ENCODE data around the gene PELI2.
A peak's percentile ranks its signal among the peaks of the same experiment; 100 is the strongest.

Gene PELI2

GRCh38 chr14:56133547-56133946 lies 15.3 kb downstream of the PELI2 start:
- H2BK15ac ChIP-seq (ENCODE audit: low read depth, poor library complexity, severe bottlenecking): no peak overlapping the region
- H3K79me1 ChIP-seq (replicated peaks; ENCODE audit: low read length, poor library complexity, severe bottlenecking): peaks cover 21% of the 10 kb centered on the region
- H3K18ac ChIP-seq (ENCODE audit: low read depth in 1 of 2, low read length in 2 of 2): no peak overlapping the region
- no peaks in the 10 kb centered on the region for H3K36me3 ChIP-seq (ENCODE audit: control insufficient read depth in 1 of 2, insufficient read depth in 2 of 2, low read depth in 1 of 2, low read length in 2 of 2)
- no peak overlapping the region for H4K91ac ChIP-seq (ENCODE audit: low read length)
- H3K27me3 ChIP-seq (ENCODE audit: control insufficient read depth in 1 of 2, insufficient read depth in 1 of 2, low read length in 2 of 2): no peaks in the 10 kb centered on the region
- no peak overlapping the region for H2BK120ac ChIP-seq (ENCODE audit: low read depth, low read length)
- peaks cover 6% of the 10 kb centered on the region for H3K4me1 ChIP-seq (ENCODE audit: control insufficient read depth, insufficient read depth, low read depth, low read length)
- no peak overlapping the region for H3K4me3 ChIP-seq (ENCODE audit: insufficient read depth in 1 of 2, low read depth in 1 of 2, low read length in 2 of 2)
- WGBS: 57% methylated on average over 4 of the region's 4 CpGs
- H3K27ac ChIP-seq (ENCODE audit: low read length, poor library complexity, severe bottlenecking): no peak overlapping the region
- no peak overlapping the region for H2AK5ac ChIP-seq (ENCODE audit: low read length, severe bottlenecking)
- H3K9me3 ChIP-seq (ENCODE audit: control insufficient read depth, low read length): no peaks in the 10 kb centered on the region
- H2AFZ ChIP-seq (ENCODE audit: low read depth, low read length): no peak overlapping the region
- H3K23ac ChIP-seq (ENCODE audit: low read length in 2 of 2): no peak overlapping the region
- no peak overlapping the region for H2BK5ac ChIP-seq (ENCODE audit: low read depth, low read length, poor library complexity, severe bottlenecking)
- no peak overlapping the region for H3K14ac ChIP-seq (ENCODE audit: low read length in 2 of 2)
- no peak for DNase-seq
- H3K4ac ChIP-seq (ENCODE audit: low read depth in 1 of 2, low read length in 2 of 2): peak overlapping the region in 1 of 2 experiments; percentile 44
- no peak overlapping the region for H4K8ac ChIP-seq (ENCODE audit: low read length)
- H2BK12ac ChIP-seq (ENCODE audit: low read length in 2 of 2): no peak overlapping the region
- H3K4me2 ChIP-seq (ENCODE audit: low read length, poor library complexity, severe bottlenecking): no peak overlapping the region
- H3K9ac ChIP-seq (ENCODE audit: low read length): no peak overlapping the region

- no peak overlapping the region for H3K23ac ChIP-seq (ENCODE audit: low read length in 2 of 2)
- H3K4ac ChIP-seq (ENCODE audit: low read depth in 1 of 2, low read length in 2 of 2): no peak overlapping the region
- no peak overlapping the region for H2AK5ac ChIP-seq (ENCODE audit: low read length, severe bottlenecking)
- H3K18ac ChIP-seq (ENCODE audit: low read depth in 1 of 2, low read length in 2 of 2): no peak overlapping the region
- H3K36me3 ChIP-seq (ENCODE audit: control insufficient read depth in 1 of 2, insufficient read depth in 2 of 2, low read depth in 1 of 2, low read length in 2 of 2): no peaks in the 10 kb centered on the region
- WGBS: 86% methylated on average over 5 of the region's 5 CpGs
- H2BK15ac ChIP-seq (ENCODE audit: low read depth, poor library complexity, severe bottlenecking): no peak overlapping the region
- no peak overlapping the region for H3K4me2 ChIP-seq (ENCODE audit: low read length, poor library complexity, severe bottlenecking)
- H3K14ac ChIP-seq (ENCODE audit: low read length in 2 of 2): no peak overlapping the region
- no peaks in the 10 kb centered on the region for H3K27me3 ChIP-seq (ENCODE audit: control insufficient read depth in 1 of 2, insufficient read depth in 1 of 2, low read length in 2 of 2)
- no peak overlapping the region for H4K8ac ChIP-seq (ENCODE audit: low read length)
- peaks cover 10% of the 10 kb centered on the region for H3K79me1 ChIP-seq (replicated peaks; ENCODE audit: low read length, poor library complexity, severe bottlenecking)
- no peak for DNase-seq
- no peak overlapping the region for H3K27ac ChIP-seq (ENCODE audit: low read length, poor library complexity, severe bottlenecking)
- H3K4me1 ChIP-seq (ENCODE audit: control insufficient read depth, insufficient read depth, low read depth, low read length): peaks cover 6% of the 10 kb centered on the region
- H3K9ac ChIP-seq (ENCODE audit: low read length): peak overlapping the region; percentile 10
- no peak overlapping the region for H2BK12ac ChIP-seq (ENCODE audit: low read length in 2 of 2)
- no peak overlapping the region for H4K91ac ChIP-seq (ENCODE audit: low read length)
- H3K4me3 ChIP-seq (ENCODE audit: insufficient read depth in 1 of 2, low read depth in 1 of 2, low read length in 2 of 2): no peak overlapping the region
- no peaks in the 10 kb centered on the region for H3K9me3 ChIP-seq (ENCODE audit: control insufficient read depth, low read length)
- H2AFZ ChIP-seq (ENCODE audit: low read depth, low read length): no peak overlapping the region
- H2BK5ac ChIP-seq (ENCODE audit: low read depth, low read length, poor library complexity, severe bottlenecking): no peak overlapping the region
- no peak overlapping the region for H2BK120ac ChIP-seq (ENCODE audit: low read depth, low read length)
These were observed 16.8 kb downstream of the PELI2 start for GRCh38 chr14:56135001-56135400.

- H3K79me1 ChIP-seq (replicated peaks; ENCODE audit: low read length, poor library complexity, severe bottlenecking): peaks cover 10% of the 10 kb centered on the region
- H3K9ac ChIP-seq (ENCODE audit: low read length): no peak overlapping the region
- H4K91ac ChIP-seq (ENCODE audit: low read length): no peak overlapping the region
- no peak overlapping the region for H2AFZ ChIP-seq (ENCODE audit: low read depth, low read length)
- H3K23ac ChIP-seq (ENCODE audit: low read length in 2 of 2): no peak overlapping the region
- no peak overlapping the region for H2BK15ac ChIP-seq (ENCODE audit: low read depth, poor library complexity, severe bottlenecking)
- WGBS: no CpG with 5 or more reads among the region's 1 CpG
- peaks cover 6% of the 10 kb centered on the region for H3K4me1 ChIP-seq (ENCODE audit: control insufficient read depth, insufficient read depth, low read depth, low read length)
- no peaks in the 10 kb centered on the region for H3K9me3 ChIP-seq (ENCODE audit: control insufficient read depth, low read length)
- H3K36me3 ChIP-seq (ENCODE audit: control insufficient read depth in 1 of 2, insufficient read depth in 2 of 2, low read depth in 1 of 2, low read length in 2 of 2): no peaks in the 10 kb centered on the region
- H3K18ac ChIP-seq (ENCODE audit: low read depth in 1 of 2, low read length in 2 of 2): no peak overlapping the region
- H3K4me3 ChIP-seq (ENCODE audit: insufficient read depth in 1 of 2, low read depth in 1 of 2, low read length in 2 of 2): no peak overlapping the region
- no peak overlapping the region for H3K27ac ChIP-seq (ENCODE audit: low read length, poor library complexity, severe bottlenecking)
- H2BK120ac ChIP-seq (ENCODE audit: low read depth, low read length): no peak overlapping the region
- H3K4me2 ChIP-seq (ENCODE audit: low read length, poor library complexity, severe bottlenecking): no peak overlapping the region
- no peak overlapping the region for H3K14ac ChIP-seq (ENCODE audit: low read length in 2 of 2)
- H2BK12ac ChIP-seq (ENCODE audit: low read length in 2 of 2): no peak overlapping the region
- DNase-seq: no peak
- H3K27me3 ChIP-seq (ENCODE audit: control insufficient read depth in 1 of 2, insufficient read depth in 1 of 2, low read length in 2 of 2): no peaks in the 10 kb centered on the region
- H2BK5ac ChIP-seq (ENCODE audit: low read depth, low read length, poor library complexity, severe bottlenecking): no peak overlapping the region
- H3K4ac ChIP-seq (ENCODE audit: low read depth in 1 of 2, low read length in 2 of 2): no peak overlapping the region
- H2AK5ac ChIP-seq (ENCODE audit: low read length, severe bottlenecking): no peak overlapping the region
- H4K8ac ChIP-seq (ENCODE audit: low read length): no peak overlapping the region
These were observed 17.5 kb downstream of the PELI2 start for GRCh38 chr14:56135668-56136067.

- no peak overlapping the region for H2BK12ac ChIP-seq (ENCODE audit: low read length in 2 of 2)
- H3K14ac ChIP-seq (ENCODE audit: low read length in 2 of 2): no peak overlapping the region
- H3K18ac ChIP-seq (ENCODE audit: low read depth in 1 of 2, low read length in 2 of 2): no peak overlapping the region
- no peak overlapping the region for H2BK15ac ChIP-seq (ENCODE audit: low read depth, poor library complexity, severe bottlenecking)
- H4K91ac ChIP-seq (ENCODE audit: low read length): no peak overlapping the region
- no peak overlapping the region for H3K23ac ChIP-seq (ENCODE audit: low read length in 2 of 2)
- no peak overlapping the region for H3K9ac ChIP-seq (ENCODE audit: low read length)
- H2AFZ ChIP-seq (ENCODE audit: low read depth, low read length): no peak overlapping the region
- H4K8ac ChIP-seq (ENCODE audit: low read length): no peak overlapping the region
- no peak overlapping the region for H2BK5ac ChIP-seq (ENCODE audit: low read depth, low read length, poor library complexity, severe bottlenecking)
- peaks cover 6% of the 10 kb centered on the region for H3K4me1 ChIP-seq (ENCODE audit: control insufficient read depth, insufficient read depth, low read depth, low read length)
- no peaks in the 10 kb centered on the region for H3K27me3 ChIP-seq (ENCODE audit: control insufficient read depth in 1 of 2, insufficient read depth in 1 of 2, low read length in 2 of 2)
- H3K4me3 ChIP-seq (ENCODE audit: insufficient read depth in 1 of 2, low read depth in 1 of 2, low read length in 2 of 2): no peak overlapping the region
- peaks cover 9% of the 10 kb centered on the region for H3K79me1 ChIP-seq (replicated peaks; ENCODE audit: low read length, poor library complexity, severe bottlenecking)
- WGBS: 80% methylated on average over 2 of the region's 2 CpGs
- H2AK5ac ChIP-seq (ENCODE audit: low read length, severe bottlenecking): no peak overlapping the region
- H3K9me3 ChIP-seq (ENCODE audit: control insufficient read depth, low read length): no peaks in the 10 kb centered on the region
- no peak overlapping the region for H3K4me2 ChIP-seq (ENCODE audit: low read length, poor library complexity, severe bottlenecking)
- no peak overlapping the region for H2BK120ac ChIP-seq (ENCODE audit: low read depth, low read length)
- DNase-seq: no peak
- no peak overlapping the region for H3K4ac ChIP-seq (ENCODE audit: low read depth in 1 of 2, low read length in 2 of 2)
- H3K36me3 ChIP-seq (ENCODE audit: control insufficient read depth in 1 of 2, insufficient read depth in 2 of 2, low read depth in 1 of 2, low read length in 2 of 2): no peaks in the 10 kb centered on the region
- no peak overlapping the region for H3K27ac ChIP-seq (ENCODE audit: low read length, poor library complexity, severe bottlenecking)
These were observed 18.6 kb downstream of the PELI2 start for GRCh38 chr14:56136571-56137452.
